Suprapubic skin (tissue), 4 donors: ENCODE data around the gene PHLDB2.

Experiments used
- CTCF ChIP-seq, 2 donors: fragments of 200-600 bp in 1 of 2; fragments of 450-650 bp in 1 of 2; sonication (generic) in 1 of 2; IDR thresholded peaks; one replicate each; pipeline ENCODE4 v1.5.1; 2016 to 2019; ENCODE audit warnings: antibody characterized with exemption in 2 of 2, mild to moderate bottlenecking in 1 of 2, moderate library complexity in 1 of 2
- POLR2A ChIP-seq, 2 donors: fragments of 450-650 bp; IDR thresholded peaks; one replicate each; pipeline ENCODE4 v1.6.1; 2017; ENCODE audit warnings: antibody characterized with exemption in 2 of 2, mild to moderate bottlenecking in 2 of 2, moderate library complexity in 2 of 2
- POLR2AphosphoS5 ChIP-seq, 3 donors: sonication (generic); formaldehyde crosslinking; IDR thresholded peaks; one replicate each; pipeline ENCODE4 v1.6.1; 2017; ENCODE audit warnings: antibody characterized with exemption in 3 of 3

GRCh38 chr3:111906656-111907055, 47.6 kb downstream of the PHLDB2 start:
- TF ChIP-seq CTCF (IDR thresholded peaks at IDR 0.05) (no peak), POLR2AphosphoS5 (IDR thresholded peaks at IDR 0.05) (no peak), POLR2A (IDR thresholded peaks at IDR 0.05) (no peak)
